ENCODE results near the gene PSTPIP2. TPM values are rescaled to one million over a fixed set of nuclear protein-coding genes. Genes with fewer than 3 reads are reported as not detected.

PSTPIP2 gene
- total RNA-seq, 1 experiment from 2014 or later = 1.3 TPM

DNA sequence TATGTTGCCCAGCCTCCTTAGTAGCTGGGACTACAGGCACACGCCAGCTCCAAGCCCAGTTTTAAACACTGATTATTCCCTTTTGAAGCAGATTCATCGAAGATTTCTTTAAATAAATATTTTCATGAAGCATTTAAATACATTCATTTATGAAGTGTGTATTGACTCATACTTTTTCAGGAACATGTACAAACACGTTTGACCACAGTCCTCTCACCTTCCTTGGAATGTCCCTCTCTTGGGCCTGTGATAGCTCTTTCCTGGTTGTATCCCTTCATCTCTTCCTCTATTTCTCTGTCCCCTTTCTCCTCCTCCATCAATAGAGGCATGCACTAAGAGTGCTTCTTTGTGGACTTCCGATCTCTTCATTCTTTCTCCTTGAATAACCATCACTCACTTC, 2.5 kb downstream of the PSTPIP2 start:
- peak; percentile 13 for DNase-seq (ENCODE audit: low read depth)

DNA sequence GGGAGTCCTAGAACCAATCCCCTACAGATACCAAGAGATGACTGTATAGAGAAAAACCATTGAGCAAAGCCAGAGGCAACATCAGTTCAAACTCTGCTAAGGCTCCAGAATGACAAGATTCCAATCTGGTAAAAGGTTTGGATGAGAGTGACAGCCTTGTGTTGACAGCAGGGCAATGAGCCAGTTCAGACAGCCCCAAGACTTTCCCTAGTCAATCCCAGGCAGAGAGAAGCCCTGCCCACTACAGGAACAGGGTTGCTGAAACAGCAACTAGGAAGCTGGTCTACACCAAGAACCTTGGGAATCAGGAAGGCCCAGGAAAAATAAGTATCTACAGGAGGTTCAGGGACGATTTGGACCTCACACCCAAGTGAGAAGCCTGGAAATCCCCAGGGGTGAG, 3.3 kb downstream of the PSTPIP2 start:
- no peak for DNase-seq (ENCODE audit: low read depth)

DNA sequence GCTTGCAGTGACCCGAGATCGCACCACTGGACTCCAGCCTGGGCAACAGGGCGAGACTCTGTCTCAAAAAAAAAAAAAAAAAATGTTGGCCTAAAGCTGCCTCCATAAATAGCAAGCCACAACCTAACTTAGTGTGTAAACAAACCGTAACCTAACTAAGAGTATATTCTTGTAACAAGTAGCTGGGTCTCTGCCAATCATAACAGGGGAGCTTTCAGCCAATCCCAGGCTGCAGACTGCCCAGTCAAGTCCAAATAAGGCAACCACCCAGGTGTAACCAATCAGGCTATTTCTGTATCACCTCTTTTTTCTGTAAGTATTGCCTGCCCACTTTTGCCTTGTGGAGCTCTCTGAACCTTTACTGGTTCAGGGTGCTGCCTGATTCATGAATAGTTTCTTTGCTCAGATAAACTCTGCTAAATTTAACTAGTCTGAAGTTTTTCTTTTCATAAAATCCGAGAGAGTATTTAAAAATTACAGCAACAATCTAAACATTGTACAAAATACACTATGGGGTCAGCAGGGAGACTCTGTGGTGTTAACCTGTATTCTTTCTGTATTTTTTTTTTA, 4.5 kb downstream of the PSTPIP2 start:
- DNase-seq (ENCODE audit: low read depth) = peak; percentile 45

- no peak for DNase-seq (ENCODE audit: low read depth)
Observed at GRCh38 chr18:46062781-46063180, 9.3 kb downstream of the PSTPIP2 start.

- no peak for DNase-seq (ENCODE audit: low read depth)
Observed at GRCh38 chr18:46061796-46062195, 10.3 kb downstream of the PSTPIP2 start.

- no peak for DNase-seq (ENCODE audit: low read depth)
Observed at GRCh38 chr18:46061387-46061786, 10.7 kb downstream of the PSTPIP2 start.

DNA sequence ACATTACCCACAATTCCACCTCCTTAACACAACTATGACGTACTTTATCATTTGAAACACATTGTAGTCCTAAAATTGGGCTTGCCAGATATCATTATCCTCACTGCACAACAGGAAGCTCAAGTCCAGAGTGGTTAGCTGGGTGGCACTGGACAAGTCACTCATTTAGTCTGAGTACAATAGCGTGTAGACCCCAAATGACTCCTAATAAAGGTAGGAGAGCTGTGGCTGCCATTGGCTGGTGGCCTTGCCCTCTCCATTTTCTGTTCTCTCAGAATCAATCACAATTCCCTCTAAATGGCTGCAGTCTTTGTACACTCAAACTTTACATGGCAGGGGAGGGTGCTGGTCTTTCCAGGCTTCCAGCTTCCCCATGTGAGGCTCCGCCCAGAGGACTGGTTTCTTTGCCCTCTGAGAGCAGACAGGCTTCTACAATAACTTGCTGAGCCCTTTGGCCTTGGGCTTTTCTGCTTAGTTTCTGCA, 11.7 kb downstream of the PSTPIP2 start:
- no peak for DNase-seq (ENCODE audit: low read depth)

- DNase-seq (ENCODE audit: low read depth) = no peak
Observed at GRCh38 chr18:46055838-46056230, 16.2 kb downstream of the PSTPIP2 start.

GRCh38 chr18:46054956-46055837, 16.9 kb downstream of the PSTPIP2 start:
- peak; percentile 24 for DNase-seq (ENCODE audit: low read depth)

GRCh38 chr18:46053368-46054095, 18.5 kb downstream of the PSTPIP2 start:
- DNase-seq (ENCODE audit: low read depth) = no peak

- peak; percentile 42 for DNase-seq (ENCODE audit: low read depth)
Observed at GRCh38 chr18:46051731-46052461, 20.2 kb downstream of the PSTPIP2 start.

DNA sequence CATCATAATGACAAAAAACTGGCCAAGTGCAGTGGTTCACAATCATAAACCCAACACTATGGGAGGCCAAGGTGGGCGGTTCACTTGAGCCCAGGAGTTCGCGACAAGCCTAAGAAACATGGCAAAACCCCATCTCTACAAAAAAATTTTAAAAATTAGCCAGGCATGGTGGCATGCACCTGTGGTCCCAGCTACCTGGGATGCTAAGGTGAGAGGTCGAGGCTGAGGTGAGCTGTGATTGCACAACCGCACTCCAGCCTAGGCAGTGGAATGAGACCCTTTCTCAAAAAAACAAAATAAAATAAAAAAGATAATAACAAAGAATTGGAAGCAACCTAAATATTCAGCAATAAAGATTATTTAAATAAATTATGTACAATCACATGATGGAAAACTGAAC, 21.8 kb downstream of the PSTPIP2 start:
- no peak for DNase-seq (ENCODE audit: low read depth)

GRCh38 chr18:46048641-46049040, 23.4 kb downstream of the PSTPIP2 start:
- no peak for DNase-seq (ENCODE audit: low read depth)

- peak; percentile 51 for DNase-seq (ENCODE audit: low read depth)
Observed at GRCh38 chr18:46047369-46047768, 24.7 kb downstream of the PSTPIP2 start.

DNA sequence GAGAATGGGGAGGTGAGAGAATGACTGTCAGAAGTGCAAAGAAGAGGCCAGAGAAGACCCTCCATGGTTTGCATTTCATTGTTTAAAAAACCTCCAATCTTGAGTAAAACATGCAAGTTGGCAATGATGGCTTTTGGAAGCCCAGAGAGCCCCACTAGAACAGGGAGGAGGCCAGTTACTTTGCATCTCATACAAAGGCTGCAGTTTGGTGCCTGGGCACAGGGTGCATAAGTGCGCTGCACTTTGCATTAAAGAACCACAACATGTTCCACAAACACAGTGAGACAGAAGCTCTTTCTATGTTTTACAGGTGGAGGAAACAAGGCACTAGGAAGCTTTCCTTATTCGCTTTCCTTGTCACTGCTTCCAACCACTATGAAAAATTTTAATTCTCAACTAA, 25.4 kb downstream of the PSTPIP2 start:
- no peak for DNase-seq (ENCODE audit: low read depth)

GRCh38 chr18:46046126-46046525, 25.9 kb downstream of the PSTPIP2 start:
- DNase-seq (ENCODE audit: low read depth) = no peak

DNA sequence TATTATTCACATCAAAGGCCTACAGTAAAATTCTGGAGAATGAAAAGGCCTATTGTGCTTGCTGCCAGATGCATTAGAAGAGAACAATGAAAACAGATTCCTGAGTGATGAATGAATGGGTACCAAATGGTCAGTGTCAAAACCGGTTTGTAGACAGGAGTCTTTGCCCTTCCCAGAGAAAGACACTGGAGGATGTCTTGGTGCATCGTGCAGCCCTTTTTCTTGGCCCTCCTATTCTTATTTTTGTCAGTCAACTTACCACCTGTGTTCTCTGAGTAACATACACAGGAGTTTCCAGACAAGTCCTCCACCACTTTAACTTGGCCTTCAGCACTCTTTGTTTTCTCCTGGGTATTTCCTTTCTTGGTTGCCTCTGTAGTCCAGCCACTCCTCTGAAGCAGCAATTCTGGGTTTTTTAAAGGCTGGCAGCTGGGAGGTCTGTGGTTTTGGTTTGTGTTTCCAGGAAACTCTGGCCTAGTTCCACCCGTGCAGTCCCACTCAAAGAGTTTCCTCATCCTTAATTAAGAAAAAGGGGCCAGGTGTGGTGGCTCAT, 29.4 kb downstream of the PSTPIP2 start:
- DNase-seq (ENCODE audit: low read depth) = peak; percentile 60

DNA sequence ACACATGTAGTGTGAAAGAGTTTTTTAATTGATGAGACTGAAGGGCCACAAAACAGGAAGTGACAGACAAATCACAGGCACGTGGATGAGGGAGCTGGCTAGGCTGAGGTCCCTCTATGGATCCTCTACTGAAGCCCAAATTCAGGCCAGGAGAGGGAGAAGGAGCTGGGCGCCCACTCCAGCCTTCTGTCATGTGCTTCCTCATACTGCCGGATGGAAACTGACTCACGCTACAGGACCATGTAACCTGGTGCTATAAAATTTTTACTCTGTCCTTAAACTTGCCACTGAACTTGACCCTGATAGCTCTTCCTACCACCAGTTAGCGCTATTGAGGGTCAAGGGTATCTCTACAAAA, 31.3 kb downstream of the PSTPIP2 start:
- no peak for DNase-seq (ENCODE audit: low read depth)

DNA sequence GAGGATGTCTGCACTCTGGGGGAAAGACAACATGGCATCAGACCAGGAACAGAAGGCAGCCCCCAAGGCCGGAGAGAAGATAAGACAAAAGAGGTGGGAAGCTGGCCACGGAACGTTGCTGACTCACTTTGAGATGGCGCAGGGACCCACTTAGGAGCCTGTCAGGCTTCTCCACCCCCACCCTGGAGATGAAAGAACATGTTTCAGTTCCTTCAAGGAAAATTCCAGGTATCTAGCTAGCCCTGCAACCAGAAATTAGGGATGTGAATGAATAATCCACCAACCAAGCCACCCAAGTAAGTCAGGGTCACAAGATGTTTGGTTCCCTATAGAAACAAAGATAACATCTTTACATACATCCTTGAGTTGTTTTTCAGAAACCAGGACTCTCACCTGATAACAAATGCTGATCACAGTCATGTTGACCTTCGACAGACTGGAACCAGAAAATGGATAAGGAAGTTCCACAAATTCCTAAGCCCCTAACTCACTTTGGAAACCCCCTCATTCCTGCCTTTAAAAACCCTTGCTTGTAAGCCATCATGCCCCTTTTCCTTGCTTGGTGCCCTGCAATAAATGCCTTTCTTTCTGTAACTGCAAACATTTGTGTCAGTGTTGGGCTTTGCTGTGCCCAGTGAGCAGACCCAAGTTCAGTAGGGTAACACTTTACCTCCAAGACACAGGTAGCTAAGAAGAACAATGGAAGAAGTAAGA, 31.9 kb downstream of the PSTPIP2 start:
- DNase-seq (ENCODE audit: low read depth) = no peak

GRCh38 chr18:46037512-46038305, 34.4 kb downstream of the PSTPIP2 start:
- DNase-seq (ENCODE audit: low read depth) = no peak
